Epithelial cell of umbilical artery (primary cell): ENCODE measurements around the gene BRIP1. TPM values are rescaled to one million over a fixed set of nuclear protein-coding genes. Genes with fewer than 3 reads are reported as not detected.

Experiments used
- total RNA-seq: library from RNA; depleted of rRNA; stranded (reverse); fragments of >200 nt; gene quantifications from 2 replicates; pipeline ENCODE4 v1.2.3, GENCODE V29; 2014

Gene BRIP1
- 7.1 and 8.2 TPM in 2 replicates for total RNA-seq

GRCh38 chr17:61862975-61863800, at the start of gene BRIP1:
BRIP1 (minus strand) TSS chr17:61863528; CDS start chr17:61861539, 1,989 bp downstream.

Other genes with a start within 250 kb of the BRIP1 start
- 16.9 and 24.9 TPM in 2 replicates for gene INTS2, start 64.5 kb upstream of the BRIP1 start, total RNA-seq
- gene MED13, start 201.8 kb upstream of the BRIP1 start, total RNA-seq: 34.4 and 37.2 TPM in 2 replicates